ENCODE results near the gene NADK2. TPM values are rescaled to one million over a fixed set of nuclear protein-coding genes. Genes with fewer than 3 reads are reported as not detected.
"Not testable (repeated sequence)": the region's sequence is repeated elsewhere in the genome, so short reads cannot be mapped to it uniquely, and the experiment has no call there.

NADK2 gene
- total RNA-seq, 3 donors from 2014 or later = 27.4 to 31.8 (median 27.9) TPM

- DNase-seq (ENCODE audit: low spot score in 2 of 2) = no peak
- intact Hi-C loops (cut with DNase I; ENCODE audit: low total_unique reads) = no loop called here
- Histone ChIP-seq H3K9me3 (no peaks in the 10 kb centered on the region), H3K27ac (no peak overlapping the region), H3K36me3 (no peaks in the 10 kb centered on the region), H3K4me1 (no peaks in the 10 kb centered on the region), H3K27me3 (no peaks in the 10 kb centered on the region), H3K4me3 (no peak overlapping the region)
- TF ChIP-seq POLR2AphosphoS5 (IDR thresholded peaks at IDR 0.05) (no peak), CTCF (IDR thresholded peaks at IDR 0.05) (no peak), POLR2A (IDR thresholded peaks at IDR 0.05) (no peak)
Measured at GRCh38 chr5:36198281-36198680, 43.4 kb downstream of the NADK2 start.

GRCh38 chr5:36193746-36194145 lies 48.0 kb downstream of the NADK2 start:
- Histone ChIP-seq H3K9me3 (peaks cover 8 to 16% of the 10 kb centered on the region in 2 donors), H3K36me3 (no peaks in the 10 kb centered on the region), H3K4me3 (no peak overlapping the region), H3K27ac (no peak overlapping the region), H3K4me1 (no peaks in the 10 kb centered on the region), H3K27me3 (no peaks in the 10 kb centered on the region)
- TF ChIP-seq CTCF (IDR thresholded peaks at IDR 0.05) (no peak), POLR2AphosphoS5 (IDR thresholded peaks at IDR 0.05) (no peak), POLR2A (IDR thresholded peaks at IDR 0.05) (no peak)
- intact Hi-C loops (cut with DNase I; ENCODE audit: low total_unique reads) = no loop called here
- no peak for DNase-seq (ENCODE audit: low spot score in 2 of 2)

- H3K27ac ChIP-seq; DNase-seq (ENCODE audit: low spot score in 2 of 2); H3K4me3 ChIP-seq; H3K4me1 ChIP-seq; intact Hi-C loops (cut with DNase I; ENCODE audit: low total_unique reads); H3K36me3 ChIP-seq; H3K27me3 ChIP-seq; H3K9me3 ChIP-seq: not testable (repeated sequence)
Measured at GRCh38 chr5:36184408-36184807, 57.3 kb downstream of the NADK2 start.

- TF ChIP-seq POLR2AphosphoS5 (IDR thresholded peaks at IDR 0.05) (no peak), POLR2A (IDR thresholded peaks at IDR 0.05) (no peak), CTCF (IDR thresholded peaks at IDR 0.05) (no peak)
- DNase-seq (ENCODE audit: low spot score in 2 of 2) = no peak
- no peaks in the 10 kb centered on the region for H3K36me3 ChIP-seq
- no peak overlapping the region for H3K4me3 ChIP-seq
- H3K27me3 ChIP-seq = no peaks in the 10 kb centered on the region
- H3K27ac ChIP-seq = no peak overlapping the region
- intact Hi-C loops (cut with DNase I; ENCODE audit: low total_unique reads) = no loop called here
- no peaks in the 10 kb centered on the region for H3K9me3 ChIP-seq
- no peaks in the 10 kb centered on the region for H3K4me1 ChIP-seq
Measured at GRCh38 chr5:36181774-36182173, 60.0 kb downstream of the NADK2 start.

GRCh38 chr5:36180556-36181350 lies 61.0 kb downstream of the NADK2 start:
- Histone ChIP-seq H3K4me1 (no peaks in the 10 kb centered on the region), H3K36me3 (no peaks in the 10 kb centered on the region), H3K4me3 (no peak overlapping the region), H3K9me3 (no peaks in the 10 kb centered on the region), H3K27me3 (no peaks in the 10 kb centered on the region), H3K27ac (no peak overlapping the region)
- TF ChIP-seq POLR2AphosphoS5 (IDR thresholded peaks at IDR 0.05) (no peak), POLR2A (IDR thresholded peaks at IDR 0.05) (no peak), CTCF (IDR thresholded peaks at IDR 0.05) (no peak)
- DNase-seq (ENCODE audit: low spot score in 2 of 2) = no peak
- intact Hi-C loops (cut with DNase I; ENCODE audit: low total_unique reads) = no loop called here
